A549 (cell line): ENCODE results near the gene LPCAT1.

ENCODE experiments used
- CTCF ChIP-seq: fragments of >200 bp; sonication (Bioruptor Twin); formaldehyde crosslinking; IDR thresholded peaks from 3 replicates; pipeline ENCODE4 v1.5.1; 2016
- EP300 ChIP-seq, 2 experiments: fragments of >200 bp; sonication (Bioruptor Twin); formaldehyde crosslinking; IDR thresholded peaks; 2 replicates in 1 of 2; 3 replicates in 1 of 2; pipeline ENCODE4 v1.6.1; 2016 to 2017

- no peak for TF ChIP-seq EP300 (IDR thresholded peaks at IDR 0.05)
- no peak for TF ChIP-seq CTCF
Observed at GRCh38 chr5:1429496-1429895, 94.3 kb downstream of the LPCAT1 start.
